HG02798 (cell line): ENCODE data around the gene FAM131B.
A peak's percentile ranks its signal among the peaks of the same experiment; 100 is the strongest.
"Not testable (repeated sequence)": the region's sequence is repeated elsewhere in the genome, so short reads cannot be mapped to it uniquely, and the experiment has no call there.

ENCODE experiments used
- ATAC-seq: cut with Tn5 transposase; IDR thresholded peaks from one replicate; pipeline ENCODE4 v1.9.1; 2021; ENCODE audit warnings: mild to moderate bottlenecking; ENCODE audit not compliant: unreplicated experiment, poor library complexity

Gene FAM131B

DNA sequence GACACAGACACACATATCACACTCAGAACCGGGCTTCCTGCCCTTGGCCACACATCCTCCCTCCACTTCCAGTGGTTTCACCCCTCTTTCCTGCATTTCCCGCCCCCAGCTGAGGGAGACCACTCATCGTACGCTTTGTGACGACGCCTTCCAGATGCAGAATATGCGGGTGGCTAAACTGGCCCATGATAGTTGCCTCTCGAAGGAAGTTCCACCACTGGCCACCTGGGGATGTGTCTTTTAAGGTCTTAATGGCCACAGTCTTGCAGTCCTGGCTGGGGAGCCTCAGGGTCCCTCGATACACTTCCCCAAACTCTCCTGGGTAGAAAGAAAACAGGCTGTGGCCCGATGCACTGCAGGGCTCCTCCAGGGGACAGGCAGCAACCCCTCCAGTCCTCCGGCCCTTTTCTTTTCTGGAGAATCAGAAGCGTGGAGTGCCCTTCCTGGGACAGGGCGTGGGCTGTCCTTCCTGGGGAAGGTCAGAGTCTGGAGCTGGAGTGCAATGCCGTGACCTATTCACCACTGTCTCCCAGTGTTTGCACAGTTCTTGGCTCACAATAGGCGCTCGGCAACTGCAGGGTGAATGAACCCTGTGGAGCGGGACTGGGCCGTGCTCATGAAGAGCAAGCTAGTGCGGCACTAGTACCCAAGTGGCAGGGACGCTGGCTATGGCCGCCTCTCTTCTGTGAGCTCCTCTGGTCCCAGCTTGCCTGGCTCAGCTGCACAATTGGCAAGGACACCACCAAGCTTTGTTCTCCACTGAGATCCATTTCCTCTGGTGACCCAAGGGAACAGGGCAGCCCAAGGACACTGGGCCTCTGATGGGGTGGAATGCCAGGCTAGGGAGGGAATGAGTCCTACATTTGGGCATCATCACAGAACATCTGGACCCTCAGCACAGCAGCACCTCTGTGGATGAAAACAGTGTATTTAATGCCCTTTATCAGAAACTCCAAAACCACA, 33.0 kb upstream of the FAM131B start:
- ATAC-seq, result no peak

DNA sequence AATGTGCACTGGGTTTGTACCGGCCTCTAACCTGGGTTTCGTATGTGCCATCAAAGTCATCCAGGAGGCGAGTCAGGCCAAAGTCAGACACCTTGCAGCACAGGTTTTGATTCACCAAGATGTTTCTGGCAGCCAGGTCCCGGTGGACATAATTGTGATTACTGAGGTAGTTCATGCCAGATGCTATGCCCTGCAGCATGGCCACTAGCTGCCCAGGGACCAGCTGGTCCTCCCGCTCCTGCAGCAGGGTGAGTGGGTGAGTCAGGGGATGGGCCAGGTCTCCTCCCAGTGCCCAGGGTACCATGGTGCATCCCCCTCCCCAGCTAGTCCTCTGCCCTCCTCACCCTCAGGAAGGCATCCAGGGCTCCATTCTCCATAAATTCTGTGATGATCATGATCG, 32.3 kb upstream of the FAM131B start:
- ATAC-seq, result no peak

DNA sequence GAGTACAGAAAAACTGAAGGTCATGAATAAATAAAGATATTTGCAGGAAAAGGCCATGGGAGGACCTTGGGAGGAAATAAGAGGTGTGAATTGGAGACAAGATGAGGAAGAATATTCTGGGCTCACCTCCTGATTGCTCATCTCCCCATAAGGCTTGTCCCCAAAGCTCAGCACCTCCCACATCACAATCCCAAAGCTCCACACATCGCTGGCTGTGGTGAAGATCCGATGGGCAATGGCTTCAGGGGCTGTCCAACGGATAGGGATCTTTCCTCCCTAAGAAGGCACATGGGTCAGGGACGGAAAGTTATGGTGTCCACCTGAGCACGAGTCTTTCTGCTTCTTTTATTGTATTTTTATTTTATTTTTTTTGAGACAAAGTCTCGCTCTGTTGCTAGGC, 31.6 kb upstream of the FAM131B start:
- no peak for ATAC-seq

DNA sequence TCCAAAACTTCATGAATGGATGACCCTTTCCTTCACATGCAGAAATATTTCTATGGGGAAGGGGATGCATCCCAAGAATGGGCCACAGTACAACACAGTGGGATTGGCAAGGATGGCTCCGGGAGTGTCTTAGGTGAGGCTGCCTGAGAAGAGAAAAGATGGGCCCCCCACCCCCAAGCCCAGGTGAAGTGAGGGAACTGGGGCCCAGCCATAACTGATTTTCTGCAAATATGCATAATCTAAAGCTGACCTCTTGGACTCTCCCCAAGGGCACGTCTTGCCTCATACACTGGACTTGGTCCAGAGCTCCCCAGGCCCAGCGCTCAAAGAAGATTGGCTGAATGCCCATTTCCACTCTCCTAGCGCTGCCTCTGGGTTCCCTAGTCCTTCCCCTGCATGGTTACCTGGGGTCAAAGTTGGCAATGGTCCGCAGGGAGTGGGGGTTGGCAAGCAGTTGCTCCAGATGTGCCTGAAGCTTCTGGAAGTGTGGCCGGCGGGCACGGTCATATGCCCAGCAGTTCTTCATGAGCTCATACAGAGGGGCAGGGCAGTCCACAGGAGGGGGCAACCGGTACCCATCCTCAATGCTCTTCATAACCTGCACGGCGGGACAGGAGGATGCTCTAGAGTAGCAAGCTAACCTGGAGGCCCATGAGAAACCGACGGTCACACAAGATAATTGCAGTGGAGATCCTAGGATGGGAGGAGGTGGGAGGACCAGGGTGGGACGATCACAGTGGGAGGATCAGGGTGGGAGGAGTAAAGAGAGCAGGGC, 30.9 kb upstream of the FAM131B start:
- no peak for ATAC-seq

DNA sequence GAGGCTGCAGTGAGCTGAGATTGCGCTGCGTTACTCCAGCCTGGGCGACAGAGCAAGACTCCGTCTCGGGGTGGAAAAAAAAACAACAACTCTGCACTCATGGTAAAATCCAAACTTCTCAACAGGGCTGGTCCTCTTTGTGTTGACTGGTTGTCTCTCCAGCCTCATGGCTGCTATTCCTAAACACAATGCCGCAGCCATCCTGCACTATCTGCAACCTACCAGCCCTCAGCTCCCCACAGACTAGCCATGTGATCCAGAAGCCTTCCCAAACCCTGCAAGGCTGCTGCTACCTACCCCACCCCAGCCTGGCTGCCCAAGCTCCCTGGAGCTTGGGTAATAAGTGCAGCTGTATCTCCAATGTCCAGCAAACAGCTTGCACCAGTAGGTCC, 30.4 kb upstream of the FAM131B start:
- no peak for ATAC-seq

DNA sequence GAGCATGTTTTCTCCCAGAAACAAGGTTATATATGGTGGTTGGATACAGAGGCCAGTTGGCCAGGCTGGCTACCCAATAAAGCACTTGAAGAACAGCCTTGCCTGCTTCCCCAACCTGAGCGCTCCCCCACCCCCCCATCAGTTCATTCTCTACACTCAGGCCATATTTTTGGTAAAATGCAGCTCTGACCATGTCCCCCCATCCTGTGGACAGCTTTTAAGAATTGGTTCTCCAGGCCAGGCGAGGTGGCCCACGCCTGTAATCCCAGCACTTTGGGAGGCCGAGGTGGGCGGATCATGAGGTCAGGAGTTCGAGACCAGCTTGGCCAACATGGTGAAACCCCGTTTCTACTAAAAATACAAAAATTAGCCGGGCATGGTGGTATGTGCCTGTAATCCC, 29.9 kb upstream of the FAM131B start:
- ATAC-seq, result not testable (repeated sequence)

DNA sequence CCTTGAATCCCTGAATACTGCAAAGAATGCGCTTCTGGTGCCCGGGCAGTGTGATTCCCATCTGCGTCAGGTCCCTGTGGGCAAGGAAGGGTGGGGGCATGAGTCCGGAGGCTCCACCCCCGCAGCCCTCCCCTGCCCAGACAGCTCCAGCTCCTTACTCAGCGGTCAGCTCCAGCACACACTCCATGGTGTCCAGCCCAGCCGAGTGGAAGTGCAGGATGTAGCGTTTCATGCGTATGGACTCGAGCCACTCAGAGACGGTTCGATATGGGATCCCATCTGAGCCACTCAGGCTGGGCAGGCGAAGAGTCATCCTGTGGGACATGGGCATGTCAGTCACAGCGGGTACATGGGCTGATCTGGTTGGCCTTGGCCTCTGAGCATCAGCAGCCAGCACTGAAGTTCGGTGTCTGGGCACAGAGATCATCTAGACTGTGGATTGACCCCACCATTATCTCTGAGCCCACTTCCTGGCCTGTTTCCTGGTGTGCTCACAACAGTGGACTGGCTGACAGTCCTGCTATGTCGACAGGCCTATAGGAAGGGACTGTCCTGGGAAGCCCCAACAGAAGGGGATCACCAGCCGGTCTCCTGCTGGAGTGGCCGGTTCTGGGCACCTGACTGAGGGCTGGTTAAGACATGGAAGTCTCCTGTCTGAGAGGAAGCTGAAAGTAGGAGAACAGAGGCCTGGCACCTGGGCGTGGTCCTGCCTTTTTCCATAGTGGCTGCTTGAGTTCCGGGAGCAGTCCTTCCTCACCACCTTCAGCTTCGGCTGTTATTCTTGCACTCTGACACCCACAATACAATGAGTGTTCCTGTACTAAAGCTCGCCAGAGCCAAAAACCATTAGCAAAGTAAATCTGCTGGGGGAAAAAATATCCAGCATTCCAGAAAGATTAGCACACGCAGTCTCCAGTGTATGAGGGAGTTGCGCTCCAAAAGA, 29.2 kb upstream of the FAM131B start:
- no peak for ATAC-seq

DNA sequence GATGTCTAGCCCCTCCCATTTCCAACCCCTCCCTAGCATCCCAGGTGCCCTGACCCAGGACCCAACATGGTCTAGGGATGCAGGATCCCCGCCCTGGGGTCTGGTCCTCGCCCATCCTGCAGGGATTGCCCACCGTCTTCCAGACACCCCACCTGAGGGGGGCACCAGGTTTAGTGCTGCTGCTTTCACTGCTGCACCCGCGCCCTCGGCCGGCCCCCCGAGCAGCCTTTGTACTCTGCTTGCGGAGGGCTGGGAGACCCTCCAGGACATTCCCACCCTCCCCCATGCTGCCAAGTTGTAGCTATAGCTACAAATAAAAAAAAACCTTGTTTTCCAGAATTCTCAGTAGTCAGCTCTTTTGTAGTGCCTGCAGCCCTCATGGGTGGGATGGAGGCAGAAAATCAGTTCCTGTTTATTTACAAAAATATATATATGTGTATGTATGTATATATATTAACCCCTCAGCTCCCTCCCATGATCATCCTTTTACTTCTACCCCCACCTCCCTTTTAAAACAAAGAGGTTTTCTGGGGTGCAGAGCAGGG, 28.3 kb upstream of the FAM131B start:
- no peak for ATAC-seq

DNA sequence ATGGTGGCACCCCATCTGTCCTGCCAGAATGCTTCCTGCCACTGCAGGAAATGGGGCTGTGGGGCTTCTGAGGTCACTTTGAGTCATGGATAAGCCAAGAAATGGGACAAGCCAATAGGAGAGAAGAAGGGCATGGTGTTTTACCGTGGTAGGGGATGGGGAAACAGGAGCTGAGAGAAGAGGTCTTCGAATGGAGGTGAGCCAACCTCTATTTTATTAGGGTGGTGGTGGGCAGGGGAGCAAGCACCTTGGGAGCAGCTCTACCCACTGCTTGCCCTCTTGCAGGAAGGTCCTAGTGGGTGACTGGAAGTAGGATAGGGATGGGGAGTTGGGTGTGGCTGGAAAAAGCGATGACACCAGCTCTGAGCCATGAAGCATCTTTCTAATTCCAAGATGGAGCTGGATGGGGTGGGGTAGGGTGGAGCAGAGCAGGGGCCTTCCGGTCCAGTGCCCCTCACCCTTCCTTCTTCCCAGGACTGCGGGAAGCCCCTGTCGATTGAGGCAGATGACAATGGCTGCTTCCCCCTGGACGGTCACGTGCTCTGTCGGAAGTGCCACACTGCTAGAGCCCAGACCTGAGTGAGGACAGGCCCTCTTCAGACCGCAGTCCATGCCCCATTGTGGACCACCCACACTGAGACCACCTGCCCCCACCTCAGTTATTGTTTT, 27.7 kb upstream of the FAM131B start:
- no peak for ATAC-seq

DNA sequence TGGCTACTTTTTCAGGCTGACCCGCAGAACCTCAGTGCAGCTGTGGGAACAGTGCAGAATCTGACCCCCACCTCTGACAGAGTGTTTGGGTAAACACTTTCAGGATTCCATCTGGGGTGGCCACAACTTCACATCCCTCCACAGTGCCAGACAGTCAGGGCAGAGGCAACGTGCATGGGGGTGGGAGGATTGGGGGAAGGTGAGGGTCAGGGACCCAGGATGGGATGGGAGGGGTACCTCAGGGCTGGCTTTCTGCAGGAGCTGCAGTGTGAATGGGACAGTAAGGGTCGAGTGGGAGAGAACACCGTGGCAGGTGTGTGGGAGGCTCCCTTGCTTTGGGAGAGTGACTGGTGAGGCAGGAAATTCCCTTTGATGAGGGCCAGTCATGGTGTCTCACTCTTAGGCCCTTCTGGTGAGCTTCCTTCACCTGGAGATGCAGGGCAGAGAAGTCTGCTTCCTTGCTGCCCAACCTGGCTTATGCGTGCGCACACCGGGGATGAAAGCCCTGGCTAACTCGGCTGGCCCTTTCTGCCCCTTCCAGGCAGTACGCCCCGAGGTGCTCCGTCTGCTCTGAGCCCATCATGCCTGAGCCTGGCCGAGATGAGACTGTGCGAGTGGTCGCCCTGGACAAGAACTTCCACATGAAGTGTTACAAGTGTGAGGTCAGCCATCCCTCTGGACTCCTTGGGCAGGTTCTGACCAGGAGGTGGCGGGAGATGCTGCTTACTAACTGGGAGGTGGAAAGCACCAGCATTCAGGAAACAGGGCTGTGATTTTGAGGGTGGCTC, 27.0 kb upstream of the FAM131B start:
- no peak for ATAC-seq

DNA sequence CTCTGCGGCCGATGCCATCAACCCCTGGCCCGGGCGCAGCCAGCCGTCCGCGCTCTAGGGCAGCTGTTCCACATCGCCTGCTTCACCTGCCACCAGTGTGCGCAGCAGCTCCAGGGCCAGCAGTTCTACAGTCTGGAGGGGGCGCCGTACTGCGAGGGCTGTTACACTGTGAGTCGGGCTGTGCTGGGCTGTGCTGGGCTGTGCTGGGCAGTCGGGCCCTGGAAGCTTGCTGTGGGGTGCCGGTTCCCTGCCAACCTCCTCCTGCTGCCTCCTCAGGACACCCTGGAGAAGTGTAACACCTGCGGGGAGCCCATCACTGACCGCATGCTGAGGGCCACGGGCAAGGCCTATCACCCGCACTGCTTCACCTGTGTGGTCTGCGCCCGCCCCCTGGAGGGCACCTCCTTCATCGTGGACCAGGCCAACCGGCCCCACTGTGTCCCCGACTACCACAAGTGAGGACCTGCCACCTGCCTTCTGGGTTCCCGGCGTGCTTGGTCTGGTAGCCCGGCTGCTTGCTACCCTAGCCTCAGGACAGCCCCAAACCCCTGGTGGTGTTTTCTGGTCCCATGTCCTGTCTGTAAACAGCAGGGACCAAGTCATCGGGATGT, 26.1 kb upstream of the FAM131B start:
- no peak for ATAC-seq

DNA sequence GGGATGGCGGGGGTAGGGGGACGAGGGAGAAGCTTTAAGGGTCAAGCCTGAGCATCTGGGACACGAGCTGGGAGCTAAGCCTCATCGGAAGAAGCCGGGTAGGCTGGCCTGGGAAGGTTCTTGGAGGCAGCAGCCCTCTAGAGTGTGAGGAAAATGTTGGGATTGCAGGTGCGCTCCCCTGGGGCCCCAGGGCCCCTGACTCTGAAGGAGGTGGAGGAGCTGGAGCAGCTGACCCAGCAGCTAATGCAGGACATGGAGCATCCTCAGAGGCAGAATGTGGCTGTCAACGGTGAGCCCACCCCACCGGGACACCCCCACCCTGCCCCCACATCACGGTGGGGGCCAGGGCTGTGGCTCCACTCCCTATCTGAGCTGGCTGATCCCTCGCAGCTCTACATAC, 25.5 kb upstream of the FAM131B start:
- no peak for ATAC-seq

DNA sequence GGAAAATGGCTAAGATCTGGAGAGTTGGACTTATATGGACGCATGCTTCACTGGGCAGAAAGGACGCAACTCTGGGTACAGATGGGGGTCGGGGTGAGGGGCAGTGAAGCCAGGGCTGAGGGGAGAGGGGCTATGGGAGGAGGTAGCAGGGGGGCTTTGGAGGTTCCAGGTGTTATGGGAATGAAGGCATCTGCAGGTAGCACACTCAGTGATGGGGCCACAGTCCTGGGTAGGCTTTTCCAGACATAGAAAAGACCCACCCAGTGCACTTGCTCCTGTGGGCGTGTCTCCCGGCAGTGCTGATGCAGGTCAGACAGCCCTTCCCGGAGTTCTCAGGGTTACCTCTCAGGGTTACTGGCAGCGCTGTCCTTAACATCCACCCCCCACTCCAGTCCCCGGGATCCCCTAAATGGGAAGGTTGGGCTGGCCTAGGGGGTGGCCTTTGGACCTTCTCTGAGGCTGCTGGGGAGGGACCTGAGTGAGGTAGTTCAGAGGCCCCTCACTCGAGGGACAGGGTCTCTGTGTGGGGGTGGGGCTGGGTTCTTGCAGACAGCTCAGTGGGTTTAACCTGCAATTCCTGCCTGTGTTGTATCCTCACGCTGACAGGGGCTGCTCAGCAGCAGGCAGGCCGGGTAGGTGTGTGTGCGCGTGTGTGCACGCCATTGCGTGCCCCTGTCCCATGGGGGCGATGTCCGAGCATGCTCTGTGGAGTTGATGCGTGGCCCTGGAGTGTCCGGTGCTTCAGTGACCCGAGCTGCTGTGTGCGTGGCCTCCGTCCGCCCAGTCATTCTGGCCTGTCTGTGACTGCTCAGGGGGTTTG, 24.9 kb upstream of the FAM131B start:
- ATAC-seq, result no peak

DNA sequence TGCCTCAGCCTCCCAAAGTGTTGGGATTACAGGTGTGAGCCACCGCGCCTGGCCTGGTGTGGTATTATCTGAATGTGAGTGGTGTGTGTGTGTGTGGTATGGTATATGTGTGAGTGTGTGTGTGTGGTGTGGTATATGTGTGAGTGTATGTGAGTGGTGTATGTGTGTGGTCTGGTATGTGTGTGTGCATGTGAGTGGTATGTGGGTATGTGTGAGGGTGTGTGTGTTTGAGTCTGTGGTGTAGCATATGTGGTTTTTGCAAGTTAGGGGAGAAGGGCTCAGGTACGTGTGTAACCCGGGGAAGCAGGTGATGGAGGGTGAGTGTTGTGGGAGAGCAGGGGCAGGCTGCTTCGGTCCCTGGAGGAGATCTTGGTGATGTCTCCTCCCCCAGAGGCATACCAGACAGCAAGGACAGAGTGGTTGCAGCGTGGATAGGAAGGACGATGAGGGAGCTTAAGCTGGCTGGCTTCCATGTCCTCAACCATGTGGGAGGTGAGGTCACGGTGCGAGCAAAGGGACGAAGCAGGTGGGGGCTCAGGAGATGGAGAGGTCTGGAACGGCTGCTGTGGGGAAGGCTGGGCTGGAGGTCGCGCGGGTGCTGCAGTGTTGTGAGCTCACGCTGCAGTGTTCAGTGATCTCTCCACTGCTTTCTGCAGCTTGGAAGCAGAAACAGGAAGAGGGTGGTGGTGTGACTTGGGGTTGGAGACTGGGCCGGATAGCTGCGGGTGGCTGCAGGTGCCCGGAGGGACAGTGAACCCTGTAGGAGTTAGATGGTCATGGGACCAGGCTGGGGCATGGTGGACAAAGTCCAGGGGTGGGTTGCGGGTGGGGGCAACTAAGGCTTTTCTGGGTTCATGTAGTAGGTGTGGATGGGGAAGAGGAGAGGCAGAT, 23.6 kb upstream of the FAM131B start:
- ATAC-seq, result peak; percentile 36

DNA sequence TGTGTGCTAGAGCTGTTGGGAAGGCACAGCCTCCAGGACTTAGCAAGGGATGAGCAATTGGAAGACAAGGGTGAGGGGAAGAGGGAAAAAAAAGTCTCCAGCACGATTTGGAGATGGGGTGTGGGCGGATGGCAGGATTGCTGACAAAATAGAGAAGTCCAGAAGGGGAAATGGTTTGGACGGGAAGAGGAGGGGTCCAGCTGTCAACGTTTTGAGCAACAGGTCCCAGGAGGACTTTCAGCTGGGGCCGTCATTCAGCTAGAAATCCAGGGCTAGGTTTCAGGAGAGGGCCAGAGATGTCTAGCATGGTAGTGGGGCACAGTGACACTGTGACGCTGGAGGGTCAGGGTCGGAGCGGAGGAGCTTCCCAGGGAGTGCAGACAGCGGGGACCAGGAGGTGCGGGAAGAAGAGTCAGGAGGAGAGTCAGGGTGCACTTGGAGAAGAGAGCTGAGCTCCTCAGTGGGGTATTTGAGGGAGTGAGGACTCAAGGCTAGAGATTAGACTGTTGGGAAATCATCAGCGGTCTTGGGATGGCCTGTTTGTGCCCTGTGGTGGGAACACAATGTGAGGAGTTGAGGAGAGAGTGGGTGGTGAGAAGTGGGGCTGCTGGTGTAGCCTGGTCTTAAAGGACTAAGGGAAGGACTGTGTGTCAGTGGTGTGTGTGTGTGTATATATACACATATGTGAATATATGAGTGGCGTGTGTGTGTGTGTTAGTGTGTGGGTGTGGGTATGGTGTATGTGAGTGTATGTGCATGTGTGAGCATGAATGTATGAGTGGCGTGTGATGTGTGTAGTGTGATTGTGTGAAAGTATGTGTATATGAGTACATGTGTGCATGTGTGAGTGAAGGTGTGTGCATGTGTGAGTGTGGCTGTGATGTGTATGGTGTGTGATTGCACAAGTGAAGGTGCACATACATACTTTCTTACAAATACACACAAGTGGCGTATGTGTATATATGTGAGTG, 22.4 kb upstream of the FAM131B start:
- ATAC-seq, result no peak
